ENCODE data around the gene PLEKHH3.

The PLEKHH3 gene

DNA sequence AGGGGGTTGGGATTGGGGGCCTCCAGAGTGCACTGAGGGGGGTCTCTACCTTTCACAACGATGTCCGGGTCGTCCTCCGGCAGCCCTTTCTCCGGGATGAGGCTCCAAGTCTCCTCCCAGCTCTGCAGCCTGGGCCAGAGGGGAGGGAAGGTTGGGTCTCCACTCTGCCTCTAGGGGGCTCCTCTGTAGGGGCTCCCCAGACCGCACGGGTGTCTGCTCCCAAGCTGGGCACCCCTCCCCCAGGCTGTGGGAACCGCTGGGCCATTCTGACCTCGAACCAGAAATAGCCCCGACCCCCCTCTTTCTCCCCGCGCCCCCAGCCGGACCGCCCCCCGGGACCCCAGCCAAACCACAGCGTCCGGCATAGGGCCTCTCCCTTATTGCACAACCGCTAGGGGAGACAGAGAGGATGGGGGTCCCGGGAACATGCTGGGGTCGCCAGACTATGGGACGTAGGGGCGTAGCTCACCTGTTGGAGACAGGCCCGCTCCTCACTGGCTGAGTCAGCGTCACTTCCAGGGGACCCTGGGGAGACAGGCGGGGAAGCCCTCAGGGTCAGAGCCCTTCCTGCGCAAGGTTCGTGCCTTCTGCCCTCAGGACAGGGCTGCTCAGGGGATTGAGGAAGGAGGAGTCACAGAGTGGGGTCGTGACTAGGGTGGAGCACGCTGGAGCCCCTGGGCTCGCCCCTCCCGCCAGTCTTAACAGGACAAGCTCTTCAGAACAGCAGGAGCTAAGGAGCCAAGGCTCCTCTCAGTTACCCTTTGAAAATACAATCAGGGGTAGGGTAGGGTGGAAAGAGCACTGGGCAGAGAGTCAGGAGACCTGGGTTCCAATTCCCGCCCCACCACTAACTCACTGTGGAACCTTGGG is 2.7 kb downstream of the PLEKHH3 start:
- peaks cover 12% of the 10 kb centered on the region for H3K27me3 ChIP-seq (ENCODE audit: low read depth, low read length)
- peaks cover 2% of the 10 kb centered on the region; the same call in 1 of the 2 replicates for H4K20me1 ChIP-seq (ENCODE audit: insufficient read depth, low read length)
- H3K4me2 ChIP-seq (ENCODE audit: low read length), result peak overlapping the region; percentile 84
- H3K4me3 ChIP-seq (ENCODE audit: low read length), result peak overlapping the region; percentile 91
- no peak overlapping the region for H2AFZ ChIP-seq (ENCODE audit: low read depth, low read length)
- peaks cover 10% of the 10 kb centered on the region; the same call in 1 of the 2 replicates for H3K79me2 ChIP-seq (ENCODE audit: low read length)
- no peaks in the 10 kb centered on the region for H3K9me3 ChIP-seq (ENCODE audit: insufficient read depth, low read length)
- H3K27ac ChIP-seq (ENCODE audit: low read length), result no peak overlapping the region
- peaks cover 30% of the 10 kb centered on the region for H3K36me3 ChIP-seq (replicated peaks; ENCODE audit: low read depth, low read length)
- peaks cover 42% of the 10 kb centered on the region for H3K4me1 ChIP-seq (ENCODE audit: low read length)
- H3K9ac ChIP-seq (ENCODE audit: low read length), result peak overlapping the region; percentile 74
- TF ChIP-seq CTCF (IDR thresholded peaks at IDR 0.05; ENCODE audit: low read depth, low read length) (peak; percentile 65), EZH2phosphoT487 (IDR thresholded peaks at IDR 0.05; ENCODE audit: low read depth) (no peak)

DNA sequence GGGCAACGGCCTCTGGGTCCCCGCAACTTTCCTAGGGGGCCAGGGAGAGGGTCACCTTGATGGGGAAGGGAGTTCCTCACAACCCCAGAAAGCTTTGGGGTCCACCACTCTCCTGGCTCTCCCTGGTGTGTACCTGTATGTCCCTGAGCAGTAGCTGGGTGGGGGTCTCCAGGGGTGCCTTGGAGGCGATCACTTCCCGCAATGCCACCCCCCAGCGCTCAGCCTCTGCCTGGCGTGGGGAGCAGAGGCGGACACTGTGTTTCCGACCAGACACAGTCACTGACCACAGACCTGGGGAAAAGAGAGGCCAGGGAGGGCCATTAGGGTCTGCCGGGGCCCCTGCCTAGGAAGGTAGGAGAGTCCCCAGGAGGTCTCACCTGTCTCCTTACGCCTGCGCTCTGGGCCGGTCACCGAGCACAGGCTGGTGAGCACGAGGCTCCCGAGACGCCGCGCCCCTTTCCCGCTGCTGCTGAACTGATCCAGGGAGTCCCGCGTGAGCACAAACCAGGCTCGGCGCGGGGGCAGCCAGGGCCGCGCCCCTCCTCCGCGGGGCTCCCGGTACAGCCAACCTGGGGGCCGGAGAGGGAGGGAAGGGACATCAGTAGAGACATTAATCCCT is 3.4 kb downstream of the PLEKHH3 start:
- Histone ChIP-seq H4K20me1 (ENCODE audit: insufficient read depth, low read length) (peaks cover 2% of the 10 kb centered on the region; the same call in 1 of the 2 replicates), H3K9ac (ENCODE audit: low read length) (no peak overlapping the region), H3K36me3 (replicated peaks; ENCODE audit: low read depth, low read length) (peaks cover 31% of the 10 kb centered on the region), H3K4me3 (ENCODE audit: low read length) (no peak overlapping the region), H3K27me3 (ENCODE audit: low read depth, low read length) (peaks cover 12% of the 10 kb centered on the region), H3K4me2 (ENCODE audit: low read length) (no peak overlapping the region), H3K79me2 (ENCODE audit: low read length) (peaks cover 10% of the 10 kb centered on the region; the same call in 1 of the 2 replicates), H3K27ac (ENCODE audit: low read length) (no peak overlapping the region), H2AFZ (ENCODE audit: low read depth, low read length) (no peak overlapping the region), H3K9me3 (ENCODE audit: insufficient read depth, low read length) (no peaks in the 10 kb centered on the region), H3K4me1 (ENCODE audit: low read length) (peaks cover 35% of the 10 kb centered on the region)
- TF ChIP-seq CTCF (IDR thresholded peaks at IDR 0.05; ENCODE audit: low read depth, low read length) (no peak), EZH2phosphoT487 (IDR thresholded peaks at IDR 0.05; ENCODE audit: low read depth) (no peak)

GRCh38 chr17:42672038-42672437 is 4.8 kb downstream of the PLEKHH3 start:
- TF ChIP-seq EZH2phosphoT487 (IDR thresholded peaks at IDR 0.05; ENCODE audit: low read depth), result no peak
- TF ChIP-seq CTCF (IDR thresholded peaks at IDR 0.05; ENCODE audit: low read depth, low read length), result no peak
- Histone ChIP-seq H3K9ac (ENCODE audit: low read length) (no peak overlapping the region), H3K4me3 (ENCODE audit: low read length) (no peak overlapping the region), H3K4me1 (ENCODE audit: low read length) (peaks cover 27% of the 10 kb centered on the region), H3K36me3 (replicated peaks; ENCODE audit: low read depth, low read length) (peaks cover 42% of the 10 kb centered on the region), H3K4me2 (ENCODE audit: low read length) (no peak overlapping the region), H3K79me2 (ENCODE audit: low read length) (peaks cover 10% of the 10 kb centered on the region; the same call in 1 of the 2 replicates), H4K20me1 (ENCODE audit: insufficient read depth, low read length) (peaks cover 2% of the 10 kb centered on the region; the same call in 1 of the 2 replicates), H2AFZ (ENCODE audit: low read depth, low read length) (no peak overlapping the region), H3K27me3 (ENCODE audit: low read depth, low read length) (peaks cover 12% of the 10 kb centered on the region), H3K27ac (ENCODE audit: low read length) (no peak overlapping the region), H3K9me3 (ENCODE audit: insufficient read depth, low read length) (no peaks in the 10 kb centered on the region)
